ENCODE data around the gene SMTNL1.

DNA sequence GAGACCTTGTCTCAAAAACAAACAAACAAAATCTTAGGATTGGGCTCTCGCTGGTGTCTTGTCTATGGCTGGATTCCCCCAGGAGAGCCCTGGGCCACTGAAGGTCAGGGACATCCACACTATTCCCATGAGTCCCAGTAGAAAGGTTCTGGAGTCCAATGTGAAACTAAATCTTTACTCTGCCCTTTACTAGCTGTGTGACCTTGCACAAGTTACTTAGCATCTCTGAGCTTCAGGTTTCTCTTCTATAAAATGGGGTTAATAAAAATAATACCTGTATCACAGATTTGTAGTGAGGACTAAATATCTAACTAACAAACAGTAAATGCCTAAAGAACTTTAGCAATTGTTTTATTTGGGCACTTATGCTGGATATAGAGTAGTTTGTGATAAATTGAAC lies 30.9 kb upstream of the SMTNL1 start:
- TF ChIP-seq, protein P1, sequence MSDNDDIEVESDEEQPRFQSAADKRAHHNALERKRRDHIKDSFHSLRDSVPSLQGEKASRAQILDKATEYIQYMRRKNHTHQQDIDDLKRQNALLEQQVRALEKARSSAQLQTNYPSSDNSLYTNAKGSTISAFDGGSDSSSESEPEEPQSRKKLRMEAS (IDR thresholded peaks at IDR 0.05): no peak
- TF ChIP-seq, protein P2, sequence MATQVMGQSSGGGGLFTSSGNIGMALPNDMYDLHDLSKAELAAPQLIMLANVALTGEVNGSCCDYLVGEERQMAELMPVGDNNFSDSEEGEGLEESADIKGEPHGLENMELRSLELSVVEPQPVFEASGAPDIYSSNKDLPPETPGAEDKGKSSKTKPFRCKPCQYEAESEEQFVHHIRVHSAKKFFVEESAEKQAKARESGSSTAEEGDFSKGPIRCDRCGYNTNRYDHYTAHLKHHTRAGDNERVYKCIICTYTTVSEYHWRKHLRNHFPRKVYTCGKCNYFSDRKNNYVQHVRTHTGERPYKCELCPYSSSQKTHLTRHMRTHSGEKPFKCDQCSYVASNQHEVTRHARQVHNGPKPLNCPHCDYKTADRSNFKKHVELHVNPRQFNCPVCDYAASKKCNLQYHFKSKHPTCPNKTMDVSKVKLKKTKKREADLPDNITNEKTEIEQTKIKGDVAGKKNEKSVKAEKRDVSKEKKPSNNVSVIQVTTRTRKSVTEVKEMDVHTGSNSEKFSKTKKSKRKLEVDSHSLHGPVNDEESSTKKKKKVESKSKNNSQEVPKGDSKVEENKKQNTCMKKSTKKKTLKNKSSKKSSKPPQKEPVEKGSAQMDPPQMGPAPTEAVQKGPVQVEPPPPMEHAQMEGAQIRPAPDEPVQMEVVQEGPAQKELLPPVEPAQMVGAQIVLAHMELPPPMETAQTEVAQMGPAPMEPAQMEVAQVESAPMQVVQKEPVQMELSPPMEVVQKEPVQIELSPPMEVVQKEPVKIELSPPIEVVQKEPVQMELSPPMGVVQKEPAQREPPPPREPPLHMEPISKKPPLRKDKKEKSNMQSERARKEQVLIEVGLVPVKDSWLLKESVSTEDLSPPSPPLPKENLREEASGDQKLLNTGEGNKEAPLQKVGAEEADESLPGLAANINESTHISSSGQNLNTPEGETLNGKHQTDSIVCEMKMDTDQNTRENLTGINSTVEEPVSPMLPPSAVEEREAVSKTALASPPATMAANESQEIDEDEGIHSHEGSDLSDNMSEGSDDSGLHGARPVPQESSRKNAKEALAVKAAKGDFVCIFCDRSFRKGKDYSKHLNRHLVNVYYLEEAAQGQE (IDR thresholded peaks at IDR 0.05): no peak
- TF ChIP-seq, protein P3, sequence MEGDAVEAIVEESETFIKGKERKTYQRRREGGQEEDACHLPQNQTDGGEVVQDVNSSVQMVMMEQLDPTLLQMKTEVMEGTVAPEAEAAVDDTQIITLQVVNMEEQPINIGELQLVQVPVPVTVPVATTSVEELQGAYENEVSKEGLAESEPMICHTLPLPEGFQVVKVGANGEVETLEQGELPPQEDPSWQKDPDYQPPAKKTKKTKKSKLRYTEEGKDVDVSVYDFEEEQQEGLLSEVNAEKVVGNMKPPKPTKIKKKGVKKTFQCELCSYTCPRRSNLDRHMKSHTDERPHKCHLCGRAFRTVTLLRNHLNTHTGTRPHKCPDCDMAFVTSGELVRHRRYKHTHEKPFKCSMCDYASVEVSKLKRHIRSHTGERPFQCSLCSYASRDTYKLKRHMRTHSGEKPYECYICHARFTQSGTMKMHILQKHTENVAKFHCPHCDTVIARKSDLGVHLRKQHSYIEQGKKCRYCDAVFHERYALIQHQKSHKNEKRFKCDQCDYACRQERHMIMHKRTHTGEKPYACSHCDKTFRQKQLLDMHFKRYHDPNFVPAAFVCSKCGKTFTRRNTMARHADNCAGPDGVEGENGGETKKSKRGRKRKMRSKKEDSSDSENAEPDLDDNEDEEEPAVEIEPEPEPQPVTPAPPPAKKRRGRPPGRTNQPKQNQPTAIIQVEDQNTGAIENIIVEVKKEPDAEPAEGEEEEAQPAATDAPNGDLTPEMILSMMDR (IDR thresholded peaks at IDR 0.05): no peak
- TF ChIP-seq JUN (IDR thresholded peaks at IDR 0.05) (no peak), CEBPB (IDR thresholded peaks at IDR 0.05) (no peak), BHLHE40 (IDR thresholded peaks at IDR 0.05; ENCODE audit: low read depth, low read length) (no peak)
